ENCODE results near the gene HTR1B. TPM values are rescaled to one million over a fixed set of nuclear protein-coding genes. Genes with fewer than 3 reads are reported as not detected.

The HTR1B gene
- total RNA-seq, 1 experiment from 2014 or later, result 0.74 TPM

GRCh38 chr6:77468939-77469338, 5.6 kb upstream of the HTR1B start:
- Histone ChIP-seq H4K20me1 (ENCODE audit: insufficient read depth) (no peaks in the 10 kb centered on the region), H3K4me1 (ENCODE audit: control insufficient read depth in 1 of 2, insufficient read depth in 2 of 2, low read length in 2 of 2) (peaks cover 0 to 9% of the 10 kb centered on the region in 2 experiments; a peak in 2 of 4 replicates), H3K36me3 (ENCODE audit: control insufficient read depth in 1 of 2, insufficient read depth in 2 of 2, low read length in 2 of 2) (no peaks in the 10 kb centered on the region), H3K4me2 (ENCODE audit: low read length) (no peak overlapping the region), H3K4me3 (replicated peaks in 1 of 2; ENCODE audit: low read depth in 1 of 2, low read length in 2 of 2) (no peak overlapping the region), H3K9ac (ENCODE audit: low read length) (no peak overlapping the region), H3K27ac (ENCODE audit: low read depth, low read length) (no peak overlapping the region), H3K27me3 (ENCODE audit: insufficient read depth, low read length) (no peaks in the 10 kb centered on the region), H3K9me3 (ENCODE audit: control insufficient read depth in 1 of 2, insufficient read depth in 1 of 2, low read depth in 1 of 2, low read length in 2 of 2) (no peaks in the 10 kb centered on the region), H3K79me2 (ENCODE audit: insufficient read depth, low read length) (no peaks in the 10 kb centered on the region), H2AFZ (ENCODE audit: low read depth, low read length, poor library complexity, severe bottlenecking) (no peak overlapping the region), H3K9me2 (ENCODE audit: insufficient read depth) (no peaks in the 10 kb centered on the region)
- DNase-seq (ENCODE audit: low read depth, low spot score) (no peak), ATAC-seq (no peak)
- TF ChIP-seq SRF (IDR thresholded peaks at IDR 0.05; ENCODE audit: low read depth) (no peak), EGR1 (IDR thresholded peaks at IDR 0.05; ENCODE audit: low read depth) (no peak), MAX (IDR thresholded peaks at IDR 0.05) (no peak), POLR2A (IDR thresholded peaks at IDR 0.05; ENCODE audit: borderline replicate concordance, extremely low read depth, insufficient read depth, insufficient read length) (no peak), POLR2AphosphoS5 (IDR thresholded peaks at IDR 0.05; ENCODE audit: low read depth, low read length) (no peak), ATF3 (IDR thresholded peaks at IDR 0.05) (no peak), ZNF274 (IDR thresholded peaks at IDR 0.05; ENCODE audit: low read depth, low read length) (no peak), REST (IDR thresholded peaks at IDR 0.05; ENCODE audit: low read depth) (no peak)
- RAD21 ChIA-PET (ENCODE audit: low non-redundant PET in 1 of 2, low total read pairs in 2 of 2, uncharacterized antibody in 2 of 2, unreplicated experiment in 2 of 2), result interaction anchor here in 1 of 2 experiments (0.5 kb wide), 1 partner anchor 11 kb away, joined by 4 read pairs; no protein-coding TSS in a partner anchor
- POLR2A ChIA-PET, result no interaction called here
- CTCF ChIA-PET, result no interaction called here
- intact Hi-C loops (cut with micrococcal nuclease), result no loop called here
- BruUV-seq (replicated peaks), result no TSS peak
